WTC11 (cell line): ENCODE measurements around the gene TRIM47. TPM values are rescaled to one million over a fixed set of nuclear protein-coding genes. Genes with fewer than 3 reads are reported as not detected.

Source experiments
- ATAC-seq: fragments of 200-7000 bp; cut with Tn5 transposase; 2 replicates; pipeline ENCODE4 v1.10.0; 2021; ENCODE audit warnings: mild to moderate bottlenecking, moderate library complexity
- CTCF ChIA-PET: fragments of 300-600 bp; sonication (Branson Sonifier 250); formaldehyde crosslinking; loops from one replicate; lab custom pipeline; 2021; ENCODE audit warnings: antibody characterized with exemption; lab: Charles Lee
- POLR2A ChIA-PET: fragments of 350-600 bp; sonication (Branson Sonifier 250); formaldehyde crosslinking; loops from one replicate; lab custom pipeline; 2021; ENCODE audit warnings: antibody characterized with exemption; lab: Charles Lee
- DNase-seq: peaks from one replicate; pipeline ENCODE4 v3.0.0; 2021; ENCODE audit warnings: low spot score
- H3K27ac Mint-ChIP-seq: 2 replicates; pipeline ENCODE4 v1.8.0; 2021; ENCODE audit warnings: mixed read lengths
- H3K27me3 Mint-ChIP-seq: 2 replicates; pipeline ENCODE4 v1.8.0; 2021; ENCODE audit warnings: low read depth, mild to moderate bottlenecking, moderate library complexity, mixed read lengths
- H3K36me3 Mint-ChIP-seq: 2 replicates; pipeline ENCODE4 v1.8.0; 2021; ENCODE audit warnings: mixed read lengths
- H3K4me1 Mint-ChIP-seq: 2 replicates; pipeline ENCODE4 v1.8.0; 2022; ENCODE audit warnings: mixed read lengths
- H3K4me3 Mint-ChIP-seq: 2 replicates; pipeline ENCODE4 v1.8.0; 2021; ENCODE audit warnings: mild to moderate bottlenecking, moderate library complexity, mixed read lengths
- H3K9me3 Mint-ChIP-seq: 2 replicates; pipeline ENCODE4 v1.8.0; 2021; ENCODE audit warnings: mixed read lengths
- ELF4 ChIP-seq: sonication (generic); formaldehyde crosslinking; IDR thresholded peaks from 2 replicates; pipeline ENCODE4 v1.8.1; 2022; ENCODE audit warnings: low read depth, mild to moderate bottlenecking, moderate library complexity, missing genetic modification reagents
- IRF2 ChIP-seq: sonication (generic); formaldehyde crosslinking; IDR thresholded peaks from 2 replicates; pipeline ENCODE4 v1.8.0; 2022; ENCODE audit warnings: low read depth, missing genetic modification reagents, borderline replicate concordance
- JUN ChIP-seq: sonication (generic); formaldehyde crosslinking; IDR thresholded peaks from 2 replicates; pipeline ENCODE4 v1.8.0; 2023; ENCODE audit warnings: mild to moderate bottlenecking, missing genetic modification reagents
- NFYB ChIP-seq: sonication (generic); formaldehyde crosslinking; conservative IDR thresholded peaks from 2 replicates; pipeline ENCODE4 v1.8.0; 2022; ENCODE audit warnings: low read depth, missing genetic modification reagents
- NR3C1 ChIP-seq: sonication (generic); formaldehyde crosslinking; conservative IDR thresholded peaks from 2 replicates; pipeline ENCODE4 v1.8.1; 2023; ENCODE audit warnings: low read depth, mild to moderate bottlenecking, missing genetic modification reagents
- TEAD4 ChIP-seq: sonication (generic); formaldehyde crosslinking; IDR thresholded peaks from 2 replicates; pipeline ENCODE4 v1.8.0; 2022; ENCODE audit warnings: mild to moderate bottlenecking, missing genetic modification reagents
- ZNF121 ChIP-seq: sonication (generic); formaldehyde crosslinking; IDR thresholded peaks from 2 replicates; pipeline ENCODE4 v1.8.0; 2023; ENCODE audit warnings: missing genetic modification reagents
- ZNF138 ChIP-seq: sonication (generic); formaldehyde crosslinking; conservative IDR thresholded peaks from 2 replicates; pipeline ENCODE4 v1.8.1; 2022; ENCODE audit warnings: mild to moderate bottlenecking, moderate library complexity, missing genetic modification reagents
- ZNF317 ChIP-seq: sonication (generic); formaldehyde crosslinking; IDR thresholded peaks from 2 replicates; pipeline ENCODE4 v1.8.1; 2023; ENCODE audit warnings: low read depth, mild to moderate bottlenecking, moderate library complexity, missing genetic modification reagents, borderline replicate concordance
- ZNF396 ChIP-seq: fragments of 250-450 bp; sonication (Bioruptor Pico); IDR thresholded peaks from 2 replicates; pipeline ENCODE4 v1.8.0; 2021; ENCODE audit warnings: mild to moderate bottlenecking, moderate library complexity, borderline replicate concordance
- total RNA-seq: library from RNA; stranded (reverse); gene quantifications from 3 replicates; pipeline ENCODE4 v1.2.3, GENCODE V29; 2021
- TF ChIP-seq, protein P1 (sequence below): sonication (generic); formaldehyde crosslinking; IDR thresholded peaks from 2 replicates; pipeline ENCODE4 v1.8.0; 2023; ENCODE audit warnings: missing genetic modification reagents
- TF ChIP-seq, protein P2 (sequence below): sonication (generic); formaldehyde crosslinking; conservative IDR thresholded peaks from 2 replicates; pipeline ENCODE4 v1.8.1; 2022; ENCODE audit warnings: mild to moderate bottlenecking, missing genetic modification reagents
- TF ChIP-seq, protein P3 (sequence below): sonication (generic); formaldehyde crosslinking; IDR thresholded peaks from 2 replicates; pipeline ENCODE4 v1.8.1; 2023; ENCODE audit warnings: mild to moderate bottlenecking, missing genetic modification reagents
- TF ChIP-seq, protein P4 (sequence below): sonication (generic); formaldehyde crosslinking; IDR thresholded peaks from 2 replicates; pipeline ENCODE4 v1.8.1; 2022; ENCODE audit warnings: mild to moderate bottlenecking, moderate library complexity, missing genetic modification reagents
- TF ChIP-seq, protein P5 (sequence below): fragments of 250-450 bp; sonication (Bioruptor Pico); IDR thresholded peaks from 2 replicates; pipeline ENCODE4 v1.9.0; 2021; ENCODE audit warnings: mild to moderate bottlenecking, borderline replicate concordance
- TF ChIP-seq, protein P6 (sequence below): fragments of 250-450 bp; sonication (Bioruptor Pico); IDR thresholded peaks from 2 replicates; pipeline ENCODE4 v1.8.0; 2021; ENCODE audit warnings: mild to moderate bottlenecking
- TF ChIP-seq, protein P7 (sequence below): fragments of 250-450 bp; sonication (Bioruptor Pico); IDR thresholded peaks from 2 replicates; pipeline ENCODE4 v2.1.2; 2022; ENCODE audit warnings: mild to moderate bottlenecking, moderate library complexity

Gene TRIM47
- total RNA-seq, 1 experiment from 2014 or later = 10.0 TPM

DNA sequence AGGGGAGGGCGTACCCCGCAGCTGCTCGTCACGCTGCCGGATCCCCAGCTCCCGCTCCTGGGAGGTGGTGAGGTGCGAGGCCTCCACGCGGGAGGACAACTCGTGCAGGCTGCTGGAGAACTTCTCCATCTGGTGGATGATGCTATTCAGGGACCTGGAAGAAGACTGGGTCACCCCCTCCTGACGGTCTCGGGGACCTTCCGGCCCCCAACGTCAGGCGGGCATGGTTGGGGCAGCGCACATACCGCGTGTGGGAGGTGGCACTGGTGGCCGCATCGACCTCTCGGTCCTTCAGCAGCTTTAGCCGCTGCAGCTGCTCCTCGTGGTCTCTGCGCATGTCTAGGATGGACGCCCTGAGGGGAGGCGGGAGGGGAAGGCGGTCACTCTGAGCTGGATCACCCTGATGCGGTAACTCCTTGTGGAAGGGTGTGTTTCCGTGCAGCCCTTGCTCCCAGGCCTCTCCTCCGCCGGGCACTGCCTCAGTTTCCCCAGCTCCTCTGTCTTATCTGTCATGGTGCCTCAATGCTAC is 39.6 kb upstream of the TRIM47 start:
- Mint-ChIP-seq H3K27ac (no peak overlapping the region), H3K4me1 (no peaks in the 10 kb centered on the region), H3K4me3 (no peak overlapping the region), H3K9me3 (no peaks in the 10 kb centered on the region), H3K36me3 (peaks cover 8% of the 10 kb centered on the region), H3K27me3 (no peaks in the 10 kb centered on the region)
- ATAC-seq (no peak), DNase-seq (no peak)
- CTCF ChIA-PET = interaction anchor here (0.6 to 7.4 kb wide), 5 partner anchors 9 to 88 kb away, joined by 3 to 53 read pairs (median 5); partner anchors contain the start of gene MRPL38
- POLR2A ChIA-PET = no interaction called here
- TF ChIP-seq, protein P1, sequence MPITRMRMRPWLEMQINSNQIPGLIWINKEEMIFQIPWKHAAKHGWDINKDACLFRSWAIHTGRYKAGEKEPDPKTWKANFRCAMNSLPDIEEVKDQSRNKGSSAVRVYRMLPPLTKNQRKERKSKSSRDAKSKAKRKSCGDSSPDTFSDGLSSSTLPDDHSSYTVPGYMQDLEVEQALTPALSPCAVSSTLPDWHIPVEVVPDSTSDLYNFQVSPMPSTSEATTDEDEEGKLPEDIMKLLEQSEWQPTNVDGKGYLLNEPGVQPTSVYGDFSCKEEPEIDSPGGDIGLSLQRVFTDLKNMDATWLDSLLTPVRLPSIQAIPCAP (CRISPR knock-in tag) = no peak
- TF ChIP-seq NR3C1 (CRISPR knock-in tag) (no peak), ZNF138 (no peak), IRF2 (CRISPR knock-in tag) (no peak), JUN (CRISPR knock-in tag) (no peak), ZNF317 (CRISPR knock-in tag) (no peak), ZNF396 (CRISPR knock-in tag) (no peak), ZNF121 (no peak), TEAD4 (CRISPR knock-in tag) (no peak), ELF4 (no peak), NFYB (CRISPR knock-in tag) (no peak)
- TF ChIP-seq, protein P2, sequence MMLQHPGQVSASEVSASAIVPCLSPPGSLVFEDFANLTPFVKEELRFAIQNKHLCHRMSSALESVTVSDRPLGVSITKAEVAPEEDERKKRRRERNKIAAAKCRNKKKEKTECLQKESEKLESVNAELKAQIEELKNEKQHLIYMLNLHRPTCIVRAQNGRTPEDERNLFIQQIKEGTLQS (CRISPR knock-in tag) = no peak
- TF ChIP-seq, protein P3, sequence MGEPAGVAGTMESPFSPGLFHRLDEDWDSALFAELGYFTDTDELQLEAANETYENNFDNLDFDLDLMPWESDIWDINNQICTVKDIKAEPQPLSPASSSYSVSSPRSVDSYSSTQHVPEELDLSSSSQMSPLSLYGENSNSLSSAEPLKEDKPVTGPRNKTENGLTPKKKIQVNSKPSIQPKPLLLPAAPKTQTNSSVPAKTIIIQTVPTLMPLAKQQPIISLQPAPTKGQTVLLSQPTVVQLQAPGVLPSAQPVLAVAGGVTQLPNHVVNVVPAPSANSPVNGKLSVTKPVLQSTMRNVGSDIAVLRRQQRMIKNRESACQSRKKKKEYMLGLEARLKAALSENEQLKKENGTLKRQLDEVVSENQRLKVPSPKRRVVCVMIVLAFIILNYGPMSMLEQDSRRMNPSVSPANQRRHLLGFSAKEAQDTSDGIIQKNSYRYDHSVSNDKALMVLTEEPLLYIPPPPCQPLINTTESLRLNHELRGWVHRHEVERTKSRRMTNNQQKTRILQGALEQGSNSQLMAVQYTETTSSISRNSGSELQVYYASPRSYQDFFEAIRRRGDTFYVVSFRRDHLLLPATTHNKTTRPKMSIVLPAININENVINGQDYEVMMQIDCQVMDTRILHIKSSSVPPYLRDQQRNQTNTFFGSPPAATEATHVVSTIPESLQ (CRISPR knock-in tag) = no peak
- TF ChIP-seq, protein P4, sequence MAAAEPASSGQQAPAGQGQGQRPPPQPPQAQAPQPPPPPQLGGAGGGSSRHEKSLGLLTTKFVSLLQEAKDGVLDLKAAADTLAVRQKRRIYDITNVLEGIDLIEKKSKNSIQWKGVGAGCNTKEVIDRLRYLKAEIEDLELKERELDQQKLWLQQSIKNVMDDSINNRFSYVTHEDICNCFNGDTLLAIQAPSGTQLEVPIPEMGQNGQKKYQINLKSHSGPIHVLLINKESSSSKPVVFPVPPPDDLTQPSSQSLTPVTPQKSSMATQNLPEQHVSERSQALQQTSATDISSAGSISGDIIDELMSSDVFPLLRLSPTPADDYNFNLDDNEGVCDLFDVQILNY (CRISPR knock-in tag) = no peak
- TF ChIP-seq, protein P5, sequence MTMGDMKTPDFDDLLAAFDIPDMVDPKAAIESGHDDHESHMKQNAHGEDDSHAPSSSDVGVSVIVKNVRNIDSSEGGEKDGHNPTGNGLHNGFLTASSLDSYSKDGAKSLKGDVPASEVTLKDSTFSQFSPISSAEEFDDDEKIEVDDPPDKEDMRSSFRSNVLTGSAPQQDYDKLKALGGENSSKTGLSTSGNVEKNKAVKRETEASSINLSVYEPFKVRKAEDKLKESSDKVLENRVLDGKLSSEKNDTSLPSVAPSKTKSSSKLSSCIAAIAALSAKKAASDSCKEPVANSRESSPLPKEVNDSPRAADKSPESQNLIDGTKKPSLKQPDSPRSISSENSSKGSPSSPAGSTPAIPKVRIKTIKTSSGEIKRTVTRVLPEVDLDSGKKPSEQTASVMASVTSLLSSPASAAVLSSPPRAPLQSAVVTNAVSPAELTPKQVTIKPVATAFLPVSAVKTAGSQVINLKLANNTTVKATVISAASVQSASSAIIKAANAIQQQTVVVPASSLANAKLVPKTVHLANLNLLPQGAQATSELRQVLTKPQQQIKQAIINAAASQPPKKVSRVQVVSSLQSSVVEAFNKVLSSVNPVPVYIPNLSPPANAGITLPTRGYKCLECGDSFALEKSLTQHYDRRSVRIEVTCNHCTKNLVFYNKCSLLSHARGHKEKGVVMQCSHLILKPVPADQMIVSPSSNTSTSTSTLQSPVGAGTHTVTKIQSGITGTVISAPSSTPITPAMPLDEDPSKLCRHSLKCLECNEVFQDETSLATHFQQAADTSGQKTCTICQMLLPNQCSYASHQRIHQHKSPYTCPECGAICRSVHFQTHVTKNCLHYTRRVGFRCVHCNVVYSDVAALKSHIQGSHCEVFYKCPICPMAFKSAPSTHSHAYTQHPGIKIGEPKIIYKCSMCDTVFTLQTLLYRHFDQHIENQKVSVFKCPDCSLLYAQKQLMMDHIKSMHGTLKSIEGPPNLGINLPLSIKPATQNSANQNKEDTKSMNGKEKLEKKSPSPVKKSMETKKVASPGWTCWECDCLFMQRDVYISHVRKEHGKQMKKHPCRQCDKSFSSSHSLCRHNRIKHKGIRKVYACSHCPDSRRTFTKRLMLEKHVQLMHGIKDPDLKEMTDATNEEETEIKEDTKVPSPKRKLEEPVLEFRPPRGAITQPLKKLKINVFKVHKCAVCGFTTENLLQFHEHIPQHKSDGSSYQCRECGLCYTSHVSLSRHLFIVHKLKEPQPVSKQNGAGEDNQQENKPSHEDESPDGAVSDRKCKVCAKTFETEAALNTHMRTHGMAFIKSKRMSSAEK = no peak
- TF ChIP-seq, protein P6, sequence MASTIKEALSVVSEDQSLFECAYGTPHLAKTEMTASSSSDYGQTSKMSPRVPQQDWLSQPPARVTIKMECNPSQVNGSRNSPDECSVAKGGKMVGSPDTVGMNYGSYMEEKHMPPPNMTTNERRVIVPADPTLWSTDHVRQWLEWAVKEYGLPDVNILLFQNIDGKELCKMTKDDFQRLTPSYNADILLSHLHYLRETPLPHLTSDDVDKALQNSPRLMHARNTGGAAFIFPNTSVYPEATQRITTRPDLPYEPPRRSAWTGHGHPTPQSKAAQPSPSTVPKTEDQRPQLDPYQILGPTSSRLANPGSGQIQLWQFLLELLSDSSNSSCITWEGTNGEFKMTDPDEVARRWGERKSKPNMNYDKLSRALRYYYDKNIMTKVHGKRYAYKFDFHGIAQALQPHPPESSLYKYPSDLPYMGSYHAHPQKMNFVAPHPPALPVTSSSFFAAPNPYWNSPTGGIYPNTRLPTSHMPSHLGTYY (CRISPR knock-in tag) = no peak
- TF ChIP-seq, protein P7, sequence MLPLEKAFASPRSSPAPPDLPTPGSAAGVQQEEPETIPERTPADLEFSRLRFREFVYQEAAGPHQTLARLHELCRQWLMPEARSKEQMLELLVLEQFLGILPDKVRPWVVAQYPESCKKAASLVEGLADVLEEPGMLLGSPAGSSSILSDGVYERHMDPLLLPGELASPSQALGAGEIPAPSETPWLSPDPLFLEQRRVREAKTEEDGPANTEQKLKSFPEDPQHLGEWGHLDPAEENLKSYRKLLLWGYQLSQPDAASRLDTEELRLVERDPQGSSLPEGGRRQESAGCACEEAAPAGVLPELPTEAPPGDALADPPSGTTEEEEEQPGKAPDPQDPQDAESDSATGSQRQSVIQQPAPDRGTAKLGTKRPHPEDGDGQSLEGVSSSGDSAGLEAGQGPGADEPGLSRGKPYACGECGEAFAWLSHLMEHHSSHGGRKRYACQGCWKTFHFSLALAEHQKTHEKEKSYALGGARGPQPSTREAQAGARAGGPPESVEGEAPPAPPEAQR = no peak
